LNCaP clone FGC (cell line): ENCODE results near the gene ANK3.

Experiments
- DNase-seq: peaks from one replicate; pipeline ENCODE4 v3.0.0-alpha.2; 2011; ENCODE audit warnings: low read depth
- H3K4me3 ChIP-seq: 2 replicates; pipeline ENCODE4 v1.5.1; 2011; ENCODE audit warnings: mild to moderate bottlenecking, low read depth, low read length, control low read depth
- TF ChIP-seq, protein P1 (sequence below): IDR thresholded peaks from 2 replicates; pipeline ENCODE4 v1.5.1; 2012; ENCODE audit warnings: mild to moderate bottlenecking; ENCODE audit not compliant: control insufficient read depth, insufficient read depth; ENCODE audit errors: extremely low read depth

ANK3 gene

DNA sequence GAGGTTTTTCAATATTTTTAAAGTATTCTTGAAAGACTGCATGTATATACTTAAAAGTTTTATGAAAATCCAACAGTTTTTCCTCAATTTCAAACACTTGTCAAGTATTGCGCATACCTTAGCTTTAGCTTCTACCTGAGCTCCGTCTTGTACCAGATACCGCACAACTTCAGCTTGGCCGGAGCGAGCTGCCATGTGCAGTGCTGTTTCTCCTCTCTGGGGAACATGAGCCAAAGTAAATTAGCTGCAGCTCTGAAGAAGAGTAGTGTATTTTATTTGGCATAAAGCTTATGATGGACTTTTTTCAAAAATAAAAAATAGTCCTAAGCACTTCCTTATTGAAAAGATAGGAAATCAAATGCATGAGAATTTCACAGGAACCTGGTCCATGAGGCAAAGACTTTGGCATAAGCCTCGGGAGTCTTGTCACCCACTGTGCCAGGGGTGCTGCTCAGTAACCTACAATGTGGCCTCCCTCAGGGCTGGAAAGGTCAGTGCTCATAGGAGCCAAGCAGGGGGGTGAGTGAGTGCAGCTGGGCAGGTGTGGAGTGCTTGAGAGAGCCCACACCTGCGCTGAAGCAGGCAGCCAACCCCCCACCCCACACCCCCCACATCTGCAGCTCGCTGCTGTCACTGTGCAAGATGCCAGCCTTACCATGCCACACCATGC lies 189.5 kb downstream of the ANK3 start:
- no peak for DNase-seq
- TF ChIP-seq, protein P1, sequence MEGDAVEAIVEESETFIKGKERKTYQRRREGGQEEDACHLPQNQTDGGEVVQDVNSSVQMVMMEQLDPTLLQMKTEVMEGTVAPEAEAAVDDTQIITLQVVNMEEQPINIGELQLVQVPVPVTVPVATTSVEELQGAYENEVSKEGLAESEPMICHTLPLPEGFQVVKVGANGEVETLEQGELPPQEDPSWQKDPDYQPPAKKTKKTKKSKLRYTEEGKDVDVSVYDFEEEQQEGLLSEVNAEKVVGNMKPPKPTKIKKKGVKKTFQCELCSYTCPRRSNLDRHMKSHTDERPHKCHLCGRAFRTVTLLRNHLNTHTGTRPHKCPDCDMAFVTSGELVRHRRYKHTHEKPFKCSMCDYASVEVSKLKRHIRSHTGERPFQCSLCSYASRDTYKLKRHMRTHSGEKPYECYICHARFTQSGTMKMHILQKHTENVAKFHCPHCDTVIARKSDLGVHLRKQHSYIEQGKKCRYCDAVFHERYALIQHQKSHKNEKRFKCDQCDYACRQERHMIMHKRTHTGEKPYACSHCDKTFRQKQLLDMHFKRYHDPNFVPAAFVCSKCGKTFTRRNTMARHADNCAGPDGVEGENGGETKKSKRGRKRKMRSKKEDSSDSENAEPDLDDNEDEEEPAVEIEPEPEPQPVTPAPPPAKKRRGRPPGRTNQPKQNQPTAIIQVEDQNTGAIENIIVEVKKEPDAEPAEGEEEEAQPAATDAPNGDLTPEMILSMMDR: no peak
- no peak overlapping the region for H3K4me3 ChIP-seq

DNA sequence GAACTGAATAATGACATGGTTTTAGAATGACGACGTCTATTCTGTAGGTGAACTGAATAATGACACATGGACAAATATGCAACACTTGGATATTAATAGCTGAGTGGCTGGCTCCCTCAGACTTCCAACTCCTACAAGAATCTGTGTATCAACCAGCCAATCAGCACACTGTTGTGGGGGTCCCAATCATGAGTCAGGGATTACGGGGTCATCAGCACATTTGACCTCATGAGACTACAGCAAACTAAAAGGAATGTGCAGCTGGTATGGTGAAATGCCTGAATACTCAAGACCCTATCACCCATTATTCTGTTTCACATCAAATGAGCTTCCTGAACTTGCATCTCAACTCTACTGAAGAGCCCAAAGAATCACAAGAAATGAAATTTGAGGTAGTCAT lies 192.5 kb downstream of the ANK3 start:
- H3K4me3 ChIP-seq: no peak overlapping the region
- TF ChIP-seq, protein P1: no peak
- DNase-seq: no peak

DNA sequence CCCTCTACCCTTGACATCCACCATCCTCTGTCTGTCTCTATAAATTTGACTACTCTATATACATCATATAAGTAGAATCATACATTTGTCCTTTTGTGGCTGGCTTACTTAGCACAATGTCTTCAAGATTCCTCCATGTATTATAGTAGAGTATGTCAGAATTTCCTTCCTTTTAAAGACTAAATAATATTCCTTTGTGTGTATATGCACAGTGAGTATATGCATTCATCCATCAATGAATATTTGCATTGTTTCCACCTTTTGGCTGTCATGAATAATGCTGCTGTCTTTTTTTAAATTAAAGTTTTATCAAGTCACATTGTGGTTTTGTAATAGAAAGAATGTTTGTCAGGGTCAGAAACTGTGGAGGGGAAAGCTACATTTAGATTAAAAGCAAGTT lies 195.3 kb downstream of the ANK3 start:
- TF ChIP-seq, protein P1: no peak
- H3K4me3 ChIP-seq: no peak overlapping the region
- no peak for DNase-seq

DNA sequence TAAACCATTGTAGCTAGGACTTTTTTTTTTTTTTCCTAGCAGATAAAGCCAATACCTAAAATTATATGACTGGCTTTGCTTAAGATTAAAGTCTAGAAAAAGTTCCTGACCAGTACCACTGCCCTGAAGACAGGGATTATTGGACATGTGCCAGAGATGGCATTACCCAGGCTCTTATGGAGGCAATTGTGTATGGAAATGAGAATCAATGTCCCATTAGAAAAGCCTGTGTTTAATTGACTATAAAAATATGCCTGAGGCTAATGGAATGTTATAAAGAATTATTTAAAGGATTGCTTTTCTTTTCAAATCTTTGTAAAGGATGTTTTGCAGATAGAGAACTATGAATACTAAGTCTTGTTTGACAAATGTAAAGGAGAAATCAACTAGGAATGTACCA lies 196.7 kb downstream of the ANK3 start:
- DNase-seq: no peak
- TF ChIP-seq, protein P1: no peak
- no peak overlapping the region for H3K4me3 ChIP-seq

DNA sequence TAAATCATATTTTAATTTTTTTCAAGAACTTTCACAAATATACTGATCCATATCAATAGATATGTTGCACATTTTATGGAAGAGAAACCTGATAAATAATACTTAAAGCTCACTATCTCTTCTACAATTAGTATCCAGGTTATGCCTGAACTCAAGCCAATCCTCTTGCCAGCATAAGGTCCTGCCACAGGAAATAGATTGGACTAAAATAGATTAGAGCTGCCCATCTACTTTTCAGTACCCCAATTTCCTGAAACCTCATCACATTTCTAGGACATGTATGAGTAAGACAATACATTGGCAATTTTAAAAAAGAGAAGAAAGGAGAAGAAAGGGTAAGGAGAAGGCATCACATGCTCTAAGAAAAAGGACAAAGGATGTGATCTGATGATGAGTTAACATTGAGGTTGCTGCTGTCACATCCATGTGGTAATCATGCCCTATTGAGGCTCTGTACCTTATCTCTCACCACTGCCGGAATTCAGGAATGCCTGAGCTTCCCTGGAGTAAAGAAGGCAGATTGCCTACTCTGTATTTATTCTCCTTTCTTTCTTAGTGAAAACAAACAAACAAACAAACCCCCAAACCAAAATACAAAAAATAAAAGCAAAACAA lies 199.7 kb downstream of the ANK3 start:
- H3K4me3 ChIP-seq: no peak overlapping the region
- DNase-seq: no peak
- TF ChIP-seq, protein P1: no peak

DNA sequence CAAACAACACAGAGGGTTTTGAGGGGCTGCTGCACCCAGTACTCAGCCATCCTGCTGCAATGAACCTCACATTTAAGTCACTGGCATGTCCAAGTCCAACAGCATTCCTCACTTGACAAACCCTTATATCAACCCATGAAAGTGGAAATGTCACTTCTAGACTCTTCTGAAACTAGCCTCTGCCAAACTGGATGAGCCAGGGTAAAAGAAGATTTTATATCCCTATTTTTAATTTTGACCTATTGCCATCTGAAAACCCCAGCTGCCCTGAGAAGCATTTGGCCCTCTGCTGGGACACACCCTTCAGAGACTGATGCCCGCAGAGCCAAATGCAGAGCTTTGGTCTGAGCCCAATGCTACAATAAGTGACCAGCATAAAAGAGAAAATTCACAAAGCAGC lies 201.1 kb downstream of the ANK3 start:
- no peak for DNase-seq
- H3K4me3 ChIP-seq: no peak overlapping the region
- TF ChIP-seq, protein P1: no peak

DNA sequence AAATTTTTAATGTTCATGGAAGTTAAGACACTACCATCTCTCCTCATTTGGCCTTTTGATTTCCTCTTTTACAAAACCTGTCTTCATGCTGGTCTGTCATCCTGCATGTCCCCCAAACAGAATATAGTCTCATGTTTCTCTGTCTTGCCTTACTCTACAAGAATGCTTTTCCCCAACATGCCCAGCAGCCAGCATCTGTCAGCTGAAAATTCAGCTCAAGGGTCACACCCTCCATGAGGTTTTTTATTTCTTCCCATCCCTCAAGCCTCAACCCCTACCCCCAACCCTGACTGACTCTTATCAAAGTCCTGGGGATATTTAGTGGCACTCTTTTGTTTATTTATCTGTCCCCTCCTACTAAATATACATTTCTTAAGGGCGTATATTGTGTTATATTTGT lies 202.0 kb downstream of the ANK3 start:
- H3K4me3 ChIP-seq: no peak overlapping the region
- TF ChIP-seq, protein P1: no peak
- DNase-seq: no peak
